PFSK-1 (cell line): ENCODE data around the gene ERC1.

ENCODE experiments used
- FOXP2 ChIP-seq: optimal IDR thresholded peaks from 2 replicates; pipeline ENCODE3; 2011; ENCODE audit warnings: borderline replicate concordance, control low read depth, inconsistent platforms; ENCODE audit not compliant: insufficient read depth; ENCODE audit errors: extremely low read length, extremely low read depth
- POLR2AphosphoS5 ChIP-seq: IDR thresholded peaks from 2 replicates; pipeline ENCODE4 v1.6.1; 2012; ENCODE audit warnings: low read depth, mild to moderate bottlenecking, control low read depth, low read length, moderate library complexity
- REST ChIP-seq, 2 experiments: IDR thresholded peaks; 2 replicates each; pipeline versions ENCODE4 v1.6.1 to v1.8.0; 2011 to 2012; ENCODE audit warnings: low read depth in 2 of 2, low read length in 2 of 2, control low read depth in 1 of 2, inconsistent platforms in 1 of 2, mild to moderate bottlenecking in 1 of 2, moderate library complexity in 1 of 2; ENCODE audit not compliant: insufficient read depth in 1 of 2
- SIN3A ChIP-seq: IDR thresholded peaks from 2 replicates; pipeline ENCODE4 v1.6.1; 2012; ENCODE audit warnings: mild to moderate bottlenecking, low read length, moderate library complexity, borderline replicate concordance; ENCODE audit not compliant: insufficient read depth
- TAF1 ChIP-seq: IDR thresholded peaks from 2 replicates; pipeline ENCODE4 v1.6.1; 2012; ENCODE audit warnings: low read length, control low read depth, borderline replicate concordance; ENCODE audit not compliant: insufficient read depth

- TF ChIP-seq SIN3A (no peak), POLR2AphosphoS5 (no peak), REST (IDR thresholded peaks at IDR 0.05; ENCODE audit: insufficient read depth in 1 of 2, low read depth in 2 of 2, low read length in 2 of 2) (no peak), TAF1 (no peak), FOXP2 (no peak)
Observed at GRCh38 chr12:1300460-1300859, 309.4 kb downstream of the ERC1 start.
